Sigmoid colon (tissue), 3 donors: Measurements from ENCODE around the gene NUDT21.

ENCODE experiments used
- POLR2A ChIP-seq, 2 donors: fragments of 450-650 bp; IDR thresholded peaks; one replicate each; pipeline ENCODE4 v1.6.1; 2016; ENCODE audit warnings: antibody characterized with exemption in 2 of 2, mild to moderate bottlenecking in 2 of 2, moderate library complexity in 2 of 2
- TF ChIP-seq, protein P1 (sequence below), 4 experiments: fragments of 450-650 bp in 3 of 4; fragments of 200-600 bp in 1 of 4; IDR thresholded peaks; one replicate each; pipeline ENCODE4 v1.5.1; 2016 to 2019; ENCODE audit warnings: antibody characterized with exemption in 4 of 4, mild to moderate bottlenecking in 3 of 4, moderate library complexity in 2 of 4

DNA sequence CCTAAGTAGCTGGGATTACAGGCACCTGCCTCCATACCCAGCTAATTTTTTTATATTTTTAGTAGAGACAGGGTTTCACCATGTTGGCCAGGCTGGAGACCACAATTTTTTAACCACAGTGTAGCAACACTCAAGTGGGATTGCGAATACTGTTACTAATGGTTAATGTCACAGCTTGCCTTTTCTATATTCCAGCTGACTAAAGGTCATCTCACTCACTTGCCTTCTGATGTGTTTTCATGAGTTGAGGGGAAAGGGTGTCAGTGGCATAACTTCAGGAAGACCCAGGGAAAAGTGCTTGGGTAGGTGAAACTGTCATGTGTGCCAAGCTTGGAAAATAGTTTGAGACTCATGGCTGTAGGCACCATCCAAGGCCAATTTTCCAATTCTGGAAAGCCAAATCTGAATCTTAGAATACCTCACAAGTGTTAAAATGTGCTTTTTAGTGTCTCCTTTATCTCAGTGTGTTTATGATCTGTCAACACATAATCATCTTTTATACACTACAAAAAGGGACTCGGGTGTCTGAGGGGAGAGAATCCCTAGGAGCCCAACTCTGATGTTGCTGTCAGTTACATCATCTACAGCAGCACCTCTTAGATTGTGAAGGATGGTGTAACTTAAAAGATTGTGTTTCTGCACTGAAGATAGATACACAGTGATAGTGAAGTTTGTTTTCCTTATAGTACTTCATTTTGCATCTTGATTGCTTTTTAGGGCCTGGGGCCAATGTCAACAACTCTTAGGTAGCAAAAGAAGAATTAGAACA, 27.3 kb upstream of the NUDT21 start:
- no peak for TF ChIP-seq POLR2A (IDR thresholded peaks at IDR 0.05)
- TF ChIP-seq, protein P1, sequence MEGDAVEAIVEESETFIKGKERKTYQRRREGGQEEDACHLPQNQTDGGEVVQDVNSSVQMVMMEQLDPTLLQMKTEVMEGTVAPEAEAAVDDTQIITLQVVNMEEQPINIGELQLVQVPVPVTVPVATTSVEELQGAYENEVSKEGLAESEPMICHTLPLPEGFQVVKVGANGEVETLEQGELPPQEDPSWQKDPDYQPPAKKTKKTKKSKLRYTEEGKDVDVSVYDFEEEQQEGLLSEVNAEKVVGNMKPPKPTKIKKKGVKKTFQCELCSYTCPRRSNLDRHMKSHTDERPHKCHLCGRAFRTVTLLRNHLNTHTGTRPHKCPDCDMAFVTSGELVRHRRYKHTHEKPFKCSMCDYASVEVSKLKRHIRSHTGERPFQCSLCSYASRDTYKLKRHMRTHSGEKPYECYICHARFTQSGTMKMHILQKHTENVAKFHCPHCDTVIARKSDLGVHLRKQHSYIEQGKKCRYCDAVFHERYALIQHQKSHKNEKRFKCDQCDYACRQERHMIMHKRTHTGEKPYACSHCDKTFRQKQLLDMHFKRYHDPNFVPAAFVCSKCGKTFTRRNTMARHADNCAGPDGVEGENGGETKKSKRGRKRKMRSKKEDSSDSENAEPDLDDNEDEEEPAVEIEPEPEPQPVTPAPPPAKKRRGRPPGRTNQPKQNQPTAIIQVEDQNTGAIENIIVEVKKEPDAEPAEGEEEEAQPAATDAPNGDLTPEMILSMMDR (IDR thresholded peaks at IDR 0.05), result no peak
